Left lobe of liver (tissue), 2 donors: ENCODE data around the gene SZRD1. TPM values are rescaled to one million over a fixed set of nuclear protein-coding genes. Genes with fewer than 3 reads are reported as not detected.

Experiments
- ATAC-seq: fragments of 200-7000 bp; cut with Tn5 transposase; one replicate; pipeline ENCODE4 v1.9.1; 2020; ENCODE audit warnings: mild to moderate bottlenecking, moderate library complexity
- DNase-seq: peaks from one replicate; pipeline ENCODE4 v3.0.0-alpha.2; 2020; ENCODE audit warnings: low spot score
- total RNA-seq: library from RNA; stranded (reverse); gene quantifications from one replicate; pipeline ENCODE4 v1.2.1, GENCODE V29; 2021
- donor health status: DM: no; HTN: no; CAD: no; lungs with moderate emphysema.
- donor health status: DM: no; HTN: yes; CAD: no.

The SZRD1 gene
- total RNA-seq, 1 donor from 2014 or later: 42.1 TPM

DNA sequence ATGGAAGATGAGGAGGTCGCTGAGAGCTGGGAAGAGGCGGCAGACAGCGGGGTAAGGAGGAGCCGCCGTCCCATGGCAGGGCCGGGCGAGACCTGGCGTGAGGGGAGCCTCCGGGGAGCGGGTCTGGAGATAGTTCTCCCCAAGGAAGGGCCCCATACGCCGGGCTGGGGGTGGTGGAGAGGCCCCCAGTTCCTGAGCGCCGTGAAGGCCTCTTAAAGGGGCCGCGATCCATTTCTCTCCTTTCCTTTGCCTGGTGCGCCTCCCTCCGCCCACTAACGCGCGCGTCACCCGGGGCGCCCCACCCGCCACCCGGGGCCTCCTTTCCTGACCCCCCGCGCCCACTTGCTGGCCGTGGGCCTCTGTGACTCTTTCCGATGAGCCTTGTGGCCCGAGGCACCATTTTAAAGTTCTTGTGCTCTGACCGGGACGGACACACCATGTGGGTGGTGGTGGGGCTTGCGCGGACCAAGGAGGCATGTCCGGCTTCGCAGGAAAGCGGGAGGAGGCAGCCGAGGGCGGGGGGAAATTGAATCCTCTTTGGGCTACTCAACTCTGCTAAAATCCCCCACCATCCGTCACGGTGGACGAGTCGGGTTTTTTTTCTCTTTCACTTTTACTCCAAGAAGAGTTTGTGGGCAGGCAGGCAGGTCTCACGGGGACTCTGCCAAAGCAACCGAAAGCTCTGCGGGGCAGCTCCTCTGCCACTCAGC is 371 bp downstream of the SZRD1 start:
- DNase-seq (peak; percentile 85), ATAC-seq (peak; percentile 86)

- peak; percentile 4 for ATAC-seq
- DNase-seq: no peak
These were observed 1.2 kb downstream of the SZRD1 start for GRCh38 chr1:16367968-16368890.

DNA sequence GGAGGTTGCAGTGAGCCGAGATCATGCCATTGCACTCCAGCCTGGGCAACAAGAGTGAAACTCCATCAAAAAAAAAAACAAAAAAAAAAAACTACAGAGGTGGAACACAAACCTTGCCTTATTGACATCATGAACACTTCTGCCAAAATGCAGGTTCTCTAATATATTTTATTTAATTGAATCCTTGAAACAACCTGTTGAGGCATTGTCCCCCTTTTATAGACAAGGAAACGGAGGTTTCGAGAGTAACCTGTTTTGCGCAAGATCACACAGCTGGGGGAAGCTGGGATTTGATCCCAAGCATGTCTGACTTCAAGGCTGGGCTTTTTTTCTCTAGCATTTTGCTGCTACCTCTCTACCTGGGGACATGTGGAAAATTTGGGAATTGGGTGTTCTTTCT is 2.8 kb downstream of the SZRD1 start:
- ATAC-seq: no peak
- DNase-seq: no peak

DNA sequence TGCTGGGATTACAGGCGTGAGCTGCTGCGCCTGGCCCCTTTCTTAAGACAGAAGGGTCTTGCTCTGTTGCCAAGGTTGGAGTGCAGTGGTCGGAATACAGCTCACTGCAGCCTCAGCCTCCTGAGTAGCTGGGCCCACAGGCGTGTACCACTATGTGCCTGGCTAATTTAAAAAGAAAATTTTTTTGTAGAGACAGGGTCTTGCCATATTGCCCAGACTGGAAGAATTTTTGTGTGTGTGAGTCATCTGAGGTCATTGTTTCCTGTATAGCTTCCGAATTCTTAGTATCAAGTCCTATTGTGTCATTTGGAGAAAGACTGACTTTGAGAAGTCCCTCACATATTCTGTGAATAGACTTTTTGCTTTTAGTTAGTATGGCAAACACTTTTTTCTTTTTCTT is 4.7 kb downstream of the SZRD1 start:
- ATAC-seq: no peak
- DNase-seq: no peak

- ATAC-seq (no peak), DNase-seq (no peak)
These were observed 5.7 kb downstream of the SZRD1 start for GRCh38 chr1:16372535-16373285.

- ATAC-seq: no peak
- no peak for DNase-seq
These were observed 7.2 kb downstream of the SZRD1 start for GRCh38 chr1:16374266-16374665.

- ATAC-seq (no peak), DNase-seq (no peak)
These were observed 8.7 kb downstream of the SZRD1 start for GRCh38 chr1:16375521-16376340.

GRCh38 chr1:16376971-16377370 is 9.9 kb downstream of the SZRD1 start:
- peak; percentile 62 for ATAC-seq
- no peak for DNase-seq

- DNase-seq (no peak), ATAC-seq (peak; percentile 12)
These were observed 11.4 kb downstream of the SZRD1 start for GRCh38 chr1:16378443-16378842.

DNA sequence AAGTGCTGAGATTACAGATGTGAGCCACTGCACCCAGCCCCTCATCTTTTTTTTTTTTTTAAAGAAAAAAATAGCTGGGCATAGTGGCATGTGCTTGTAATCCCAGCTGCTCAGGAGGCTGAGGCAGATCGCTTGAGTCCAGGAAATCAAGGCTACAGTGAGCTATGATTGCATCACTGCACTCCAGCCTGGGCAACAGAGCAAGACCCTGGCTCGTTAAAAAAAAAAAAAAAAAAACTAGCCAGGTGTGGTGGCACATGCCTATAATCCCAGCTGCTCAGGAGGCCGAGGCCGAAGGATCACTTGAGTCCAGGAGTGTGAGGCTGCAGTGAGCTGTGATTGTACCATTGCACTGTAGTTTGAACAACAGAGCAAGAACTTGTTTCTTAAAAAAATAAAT is 13.8 kb downstream of the SZRD1 start:
- no peak for DNase-seq
- ATAC-seq: no peak

DNA sequence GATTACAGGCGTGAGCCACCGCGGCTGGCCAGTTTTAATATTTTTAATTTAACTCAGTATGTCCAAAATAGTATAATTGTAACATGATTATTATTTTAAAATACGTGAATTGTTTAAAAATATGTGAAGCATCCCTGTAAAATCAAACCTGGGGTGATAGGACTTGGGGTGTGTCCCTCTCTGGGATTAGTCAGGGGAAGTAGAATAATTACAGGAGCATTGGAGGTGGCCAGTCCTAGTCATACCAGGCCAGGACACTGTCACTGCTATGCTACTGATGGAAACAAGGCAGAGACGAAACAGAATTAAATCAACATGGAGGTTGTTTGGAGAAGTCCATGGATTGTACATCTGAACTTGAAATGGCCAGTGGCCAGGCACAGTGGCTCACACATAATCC is 16.8 kb downstream of the SZRD1 start:
- no peak for ATAC-seq
- no peak for DNase-seq

DNA sequence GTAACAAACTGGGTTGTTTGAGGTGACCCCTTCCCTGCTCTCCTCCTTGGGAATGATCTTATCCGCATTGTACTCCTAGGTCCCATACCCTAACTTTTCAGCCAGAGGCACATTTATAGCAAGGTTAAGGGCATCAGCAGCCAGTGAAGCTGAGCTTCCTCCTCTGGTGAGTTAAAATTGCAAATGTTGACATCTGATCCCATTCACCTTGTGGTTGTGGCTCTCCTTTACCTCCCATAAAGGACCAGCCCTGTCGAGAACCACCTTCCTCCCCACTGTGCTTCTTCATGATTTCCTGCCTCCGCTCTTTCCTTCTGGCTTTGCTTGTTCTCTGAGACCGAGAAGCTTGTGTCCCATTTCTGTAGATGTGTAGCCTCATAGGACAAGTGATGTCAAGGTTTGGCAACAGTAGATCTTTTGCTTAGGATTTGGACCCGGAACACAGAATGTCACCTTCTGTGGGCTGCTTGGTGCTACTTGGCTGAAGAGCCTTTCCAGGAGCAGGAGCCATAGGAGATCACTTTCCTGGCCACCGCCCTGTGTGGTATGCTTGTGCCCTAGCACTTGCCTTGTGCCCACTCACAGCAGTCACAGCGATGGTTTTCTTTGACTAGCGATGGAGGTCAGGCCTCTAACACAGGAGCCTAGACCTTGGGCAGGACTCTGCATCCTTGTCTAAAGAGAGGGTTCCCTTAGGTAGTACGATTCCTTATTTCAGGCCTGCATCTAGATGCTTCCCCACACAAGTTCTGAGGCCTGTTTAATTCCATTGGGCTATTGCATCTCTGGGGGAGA is 18.8 kb downstream of the SZRD1 start:
- ATAC-seq (no peak), DNase-seq (no peak)

- ATAC-seq: peak; percentile 63
- no peak for DNase-seq
These were observed 19.5 kb downstream of the SZRD1 start for GRCh38 chr1:16386454-16387113.

DNA sequence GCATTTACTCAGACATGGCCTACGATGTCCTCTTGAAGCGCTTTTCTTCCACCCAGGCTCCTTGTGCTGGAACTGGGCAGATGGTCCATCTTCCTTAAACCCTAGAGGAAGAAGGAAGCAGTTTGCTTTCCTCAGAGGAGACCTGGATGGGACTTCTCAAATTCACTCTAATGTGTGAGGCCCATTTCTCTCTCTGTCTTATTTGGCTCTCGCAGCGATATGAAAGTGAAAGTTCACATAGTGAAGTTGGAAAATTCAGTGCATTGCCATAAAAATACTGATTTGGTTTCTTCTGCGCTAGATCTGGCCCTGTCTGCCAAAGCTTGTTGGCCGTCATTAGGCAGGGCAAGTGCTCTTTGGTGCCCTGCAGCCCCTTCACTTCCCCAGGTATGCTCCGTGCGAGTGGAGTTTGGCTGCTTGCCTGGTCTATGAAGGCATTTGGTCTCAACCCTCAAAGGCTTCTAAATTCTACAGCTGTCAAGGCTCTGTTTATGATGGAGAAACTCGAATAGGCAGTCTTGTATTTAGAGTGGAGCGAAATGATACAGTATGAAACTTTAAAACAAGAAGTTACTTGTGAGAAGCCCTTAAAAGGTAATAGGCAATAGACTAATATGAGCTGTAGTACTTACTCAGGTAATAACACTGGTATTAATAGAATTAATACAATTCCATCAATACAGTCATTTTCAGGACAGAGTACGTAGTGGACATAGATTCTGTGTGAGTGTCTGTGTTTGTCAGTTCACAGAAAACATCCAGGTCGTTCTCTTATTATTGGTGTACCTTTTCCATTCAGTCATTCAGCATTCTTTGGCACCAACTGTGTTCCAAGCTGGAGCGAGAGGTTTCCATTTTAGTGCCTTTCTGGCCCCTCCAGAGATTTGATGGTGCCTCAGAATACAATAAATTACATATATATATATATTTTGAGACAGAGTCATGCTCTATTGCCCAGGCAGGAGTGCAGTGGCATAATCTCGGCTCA is 20.5 kb downstream of the SZRD1 start:
- ATAC-seq (peak; percentile 68), DNase-seq (no peak)

DNA sequence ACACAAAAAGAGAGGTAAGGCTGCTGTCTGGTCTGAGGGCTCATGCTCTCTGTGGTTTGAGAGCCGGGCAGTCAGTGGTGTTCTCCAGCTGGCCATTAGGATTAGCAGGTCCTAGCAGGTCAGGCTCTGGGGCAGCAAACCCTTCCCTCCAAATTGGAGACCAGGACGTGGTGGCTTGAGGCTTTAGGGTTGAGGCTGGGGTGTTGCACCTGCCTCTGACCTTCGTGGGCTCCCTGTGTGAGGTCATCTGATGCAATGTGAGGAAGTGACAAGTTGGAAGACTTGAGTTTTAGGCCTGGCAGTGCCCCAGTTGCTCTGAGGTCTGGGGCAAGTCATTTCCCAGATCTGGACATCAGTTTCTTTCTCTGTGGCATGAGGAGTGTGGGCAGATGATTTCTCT is 24.4 kb downstream of the SZRD1 start:
- no peak for ATAC-seq

GRCh38 chr1:16392740-16393569 is 25.9 kb downstream of the SZRD1 start:
- no peak for ATAC-seq
- DNase-seq: no peak

More for the DNA sequence above, 24.4 kb downstream of the SZRD1 start:
- no peak for DNase-seq
